NCI-H2171 treated with DMSO at 0.1 percent for 48 hours (cell line): ENCODE data around the gene SLMAP.

Experiments
- DNase-seq: peaks from one replicate; lab custom pipeline; 2025; lab: John Stamatoyannopoulos, UW

SLMAP gene

GRCh38 chr3:57896031-57896430, 139.9 kb downstream of the SLMAP start:
- no peak for DNase-seq

GRCh38 chr3:57896691-57897090, 140.6 kb downstream of the SLMAP start:
- DNase-seq = no peak

- DNase-seq = no peak
Measured at GRCh38 chr3:57900786-57901185, 144.7 kb downstream of the SLMAP start.

- DNase-seq = no peak
Measured at GRCh38 chr3:57903124-57903890, 147.2 kb downstream of the SLMAP start.

GRCh38 chr3:57910990-57911389, 154.9 kb downstream of the SLMAP start:
- DNase-seq = peak; percentile 4

GRCh38 chr3:57911593-57911992, 155.5 kb downstream of the SLMAP start:
- no peak for DNase-seq

- DNase-seq = no peak
Measured at GRCh38 chr3:57917601-57918000, 161.5 kb downstream of the SLMAP start.

- DNase-seq = no peak
Measured at GRCh38 chr3:57918123-57918837, 162.2 kb downstream of the SLMAP start.

- DNase-seq = no peak
Measured at GRCh38 chr3:57919987-57920386, 163.9 kb downstream of the SLMAP start.

- DNase-seq = no peak
Measured at GRCh38 chr3:57923101-57923500, 167.0 kb downstream of the SLMAP start.

GRCh38 chr3:57923752-57924151, 167.6 kb downstream of the SLMAP start:
- DNase-seq = no peak

GRCh38 chr3:57927166-57927565, 171.1 kb downstream of the SLMAP start:
- DNase-seq = no peak

- DNase-seq = no peak
Measured at GRCh38 chr3:57927916-57928315, 171.8 kb downstream of the SLMAP start.

GRCh38 chr3:57928511-57928910, 172.4 kb downstream of the SLMAP start:
- no peak for DNase-seq

- no peak for DNase-seq
Measured at GRCh38 chr3:57929988-57930387, 173.9 kb downstream of the SLMAP start.

GRCh38 chr3:57933602-57934001, 177.5 kb downstream of the SLMAP start:
- no peak for DNase-seq

- no peak for DNase-seq
Measured at GRCh38 chr3:57934373-57934772, 178.3 kb downstream of the SLMAP start.

GRCh38 chr3:57935539-57935938, 179.4 kb downstream of the SLMAP start:
- no peak for DNase-seq

GRCh38 chr3:57937092-57937491, 181.0 kb downstream of the SLMAP start:
- DNase-seq = no peak

- DNase-seq = no peak
Measured at GRCh38 chr3:57939775-57940174, 183.7 kb downstream of the SLMAP start.

- DNase-seq = no peak
Measured at GRCh38 chr3:57942388-57942787, 186.3 kb downstream of the SLMAP start.

GRCh38 chr3:57942872-57943283, 186.8 kb downstream of the SLMAP start:
- no peak for DNase-seq
